HFFc6 (cell line): ENCODE results near the gene CHST5. TPM values are rescaled to one million over a fixed set of nuclear protein-coding genes. Genes with fewer than 3 reads are reported as not detected.

Source experiments
- DNase-seq: peaks from one replicate; pipeline ENCODE4 v3.0.0-alpha.2; 2018
- H3K27ac Mint-ChIP-seq: 2 replicates; pipeline ENCODE4 v1.8.0; 2020; ENCODE audit warnings: mild to moderate bottlenecking, mixed read lengths
- H3K27me3 Mint-ChIP-seq: 2 replicates; pipeline ENCODE4 v1.8.0; 2021; ENCODE audit warnings: mild to moderate bottlenecking, moderate library complexity, mixed read lengths; ENCODE audit not compliant: insufficient read depth
- H3K36me3 Mint-ChIP-seq: 2 replicates; pipeline ENCODE4 v1.8.0; 2021; ENCODE audit warnings: low read depth, mixed read lengths
- H3K4me1 Mint-ChIP-seq: 2 replicates; pipeline ENCODE4 v1.8.0; 2020; ENCODE audit warnings: low read depth, mixed read lengths
- H3K4me3 Mint-ChIP-seq: 2 replicates; pipeline ENCODE4 v1.8.0; 2020; ENCODE audit warnings: mild to moderate bottlenecking, moderate library complexity, mixed read lengths
- H3K9me3 Mint-ChIP-seq: 2 replicates; pipeline ENCODE4 v1.8.0; 2020; ENCODE audit warnings: mild to moderate bottlenecking, mixed read lengths
- total RNA-seq, 6 experiments: library from RNA; stranded (reverse); fragmentation: NEBNext Ultra II Directional; extraction: Animal tissue kit (Norgen Biotek cat#: 25700); gene quantifications; 2 replicates in 1 of 6; 3 replicates in 5 of 6; pipeline ENCODE4 v1.2.3, GENCODE V29; 2021
- TF ChIP-seq, protein P1 (sequence below): fragments of 200-600 bp; sonication (generic); IDR thresholded peaks from 2 replicates; pipeline ENCODE4 v1.5.0; 2021; ENCODE audit warnings: antibody characterized with exemption, mild to moderate bottlenecking

CHST5 gene
- total RNA-seq, 6 experiments from 2014 or later: not detected

DNA sequence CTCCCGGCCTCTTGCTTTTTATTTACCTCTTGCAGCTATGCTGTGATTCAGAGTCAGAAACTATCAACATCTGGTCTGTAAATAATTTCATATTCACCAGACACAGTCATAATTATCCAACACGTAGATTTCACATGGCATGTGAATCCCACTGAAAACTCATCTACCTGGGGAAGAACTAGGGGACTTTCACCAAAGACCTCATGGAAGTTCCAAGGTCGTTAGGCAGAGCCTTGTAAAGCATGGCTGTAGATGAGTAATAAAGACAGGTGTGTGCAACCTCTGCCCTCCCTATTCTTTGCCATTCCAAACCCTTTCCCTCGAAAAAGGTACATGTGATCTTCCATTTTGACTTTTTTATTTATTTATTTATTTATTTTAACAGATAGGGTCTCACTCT is 1.9 kb upstream of the CHST5 start:
- TF ChIP-seq, protein P1, sequence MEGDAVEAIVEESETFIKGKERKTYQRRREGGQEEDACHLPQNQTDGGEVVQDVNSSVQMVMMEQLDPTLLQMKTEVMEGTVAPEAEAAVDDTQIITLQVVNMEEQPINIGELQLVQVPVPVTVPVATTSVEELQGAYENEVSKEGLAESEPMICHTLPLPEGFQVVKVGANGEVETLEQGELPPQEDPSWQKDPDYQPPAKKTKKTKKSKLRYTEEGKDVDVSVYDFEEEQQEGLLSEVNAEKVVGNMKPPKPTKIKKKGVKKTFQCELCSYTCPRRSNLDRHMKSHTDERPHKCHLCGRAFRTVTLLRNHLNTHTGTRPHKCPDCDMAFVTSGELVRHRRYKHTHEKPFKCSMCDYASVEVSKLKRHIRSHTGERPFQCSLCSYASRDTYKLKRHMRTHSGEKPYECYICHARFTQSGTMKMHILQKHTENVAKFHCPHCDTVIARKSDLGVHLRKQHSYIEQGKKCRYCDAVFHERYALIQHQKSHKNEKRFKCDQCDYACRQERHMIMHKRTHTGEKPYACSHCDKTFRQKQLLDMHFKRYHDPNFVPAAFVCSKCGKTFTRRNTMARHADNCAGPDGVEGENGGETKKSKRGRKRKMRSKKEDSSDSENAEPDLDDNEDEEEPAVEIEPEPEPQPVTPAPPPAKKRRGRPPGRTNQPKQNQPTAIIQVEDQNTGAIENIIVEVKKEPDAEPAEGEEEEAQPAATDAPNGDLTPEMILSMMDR: no peak

DNA sequence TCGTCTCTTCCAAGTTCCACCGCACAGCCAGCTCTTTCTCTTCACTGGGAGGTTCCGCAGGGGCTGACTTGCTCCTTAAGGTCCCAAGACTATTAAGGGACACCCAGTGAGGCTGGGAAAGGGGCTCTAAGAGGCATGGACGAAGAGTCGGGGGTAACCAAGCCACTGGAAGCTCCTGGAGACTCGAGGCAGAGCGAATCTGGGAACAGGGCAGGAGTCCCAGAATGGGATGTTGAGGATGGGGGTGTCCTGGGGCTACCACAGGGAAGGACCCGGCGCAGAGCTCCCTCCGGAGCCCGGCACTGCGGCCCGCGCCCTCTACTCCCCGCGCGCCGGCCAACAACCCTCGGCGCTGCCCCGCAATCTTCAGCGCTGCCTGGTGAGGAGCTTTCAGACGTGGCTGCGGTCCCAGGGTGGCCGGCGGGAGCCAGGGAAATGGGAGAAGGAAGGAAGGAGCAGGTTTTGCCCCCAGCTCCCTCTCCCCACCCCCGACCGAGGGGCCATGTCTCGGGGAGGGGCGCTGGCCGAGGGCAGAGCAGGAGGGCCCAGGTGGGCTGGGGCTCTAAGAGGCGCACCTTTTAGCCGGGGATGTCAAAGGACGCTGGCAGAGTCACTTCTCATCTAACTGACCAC is 581 bp downstream of the CHST5 start:
- H3K4me3 Mint-ChIP-seq: no peak overlapping the region
- TF ChIP-seq, protein P1: no peak
- H3K27me3 Mint-ChIP-seq: peaks cover 13% of the 10 kb centered on the region
- DNase-seq: no peak
- H3K9me3 Mint-ChIP-seq: no peaks in the 10 kb centered on the region
- no peak overlapping the region for H3K27ac Mint-ChIP-seq
- H3K4me1 Mint-ChIP-seq: no peaks in the 10 kb centered on the region
- H3K36me3 Mint-ChIP-seq: no peaks in the 10 kb centered on the region

More for the DNA sequence above, 1.9 kb upstream of the CHST5 start:
- Mint-ChIP-seq H3K4me1 (no peaks in the 10 kb centered on the region), H3K36me3 (no peaks in the 10 kb centered on the region), H3K27me3 (peaks cover 5% of the 10 kb centered on the region), H3K27ac (no peak overlapping the region), H3K4me3 (no peak overlapping the region), H3K9me3 (no peaks in the 10 kb centered on the region)
- DNase-seq: no peak

DNA sequence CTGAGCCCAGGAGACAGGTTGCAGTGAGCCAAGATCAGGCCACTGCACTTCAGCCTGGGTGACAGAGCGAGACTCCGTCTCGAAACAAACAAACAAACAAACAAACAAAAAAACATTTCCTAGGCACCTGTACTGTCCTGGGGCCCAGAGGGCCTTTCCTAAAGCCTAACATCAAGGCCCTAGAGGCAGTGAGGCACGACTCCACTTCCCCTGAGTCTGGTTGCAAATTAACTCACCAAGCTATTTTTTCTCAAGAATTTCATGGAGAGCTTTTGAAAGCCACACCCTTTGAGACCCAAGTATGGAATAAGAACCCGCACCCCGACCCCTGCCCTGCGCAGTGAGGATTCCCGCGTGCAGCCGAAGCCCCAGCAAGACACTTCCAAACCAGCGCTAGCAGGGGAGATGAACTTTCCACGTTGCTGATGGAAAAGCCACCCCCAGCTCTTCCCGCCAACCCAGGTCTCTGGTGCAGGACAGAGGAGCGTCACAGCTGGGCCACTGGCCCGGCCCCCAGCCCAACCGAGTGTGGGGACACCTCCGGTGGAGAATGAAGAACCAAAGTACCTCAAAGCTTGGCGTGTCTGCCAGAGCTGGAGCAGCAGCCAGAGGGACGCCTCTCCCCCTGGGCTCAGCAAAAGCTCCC is 1.2 kb downstream of the CHST5 start:
- H3K27me3 Mint-ChIP-seq: peaks cover 13% of the 10 kb centered on the region
- DNase-seq: no peak
- no peaks in the 10 kb centered on the region for H3K4me1 Mint-ChIP-seq
- H3K27ac Mint-ChIP-seq: no peak overlapping the region
- H3K4me3 Mint-ChIP-seq: no peak overlapping the region
- no peaks in the 10 kb centered on the region for H3K9me3 Mint-ChIP-seq
- no peaks in the 10 kb centered on the region for H3K36me3 Mint-ChIP-seq
- TF ChIP-seq, protein P1: no peak

DNA sequence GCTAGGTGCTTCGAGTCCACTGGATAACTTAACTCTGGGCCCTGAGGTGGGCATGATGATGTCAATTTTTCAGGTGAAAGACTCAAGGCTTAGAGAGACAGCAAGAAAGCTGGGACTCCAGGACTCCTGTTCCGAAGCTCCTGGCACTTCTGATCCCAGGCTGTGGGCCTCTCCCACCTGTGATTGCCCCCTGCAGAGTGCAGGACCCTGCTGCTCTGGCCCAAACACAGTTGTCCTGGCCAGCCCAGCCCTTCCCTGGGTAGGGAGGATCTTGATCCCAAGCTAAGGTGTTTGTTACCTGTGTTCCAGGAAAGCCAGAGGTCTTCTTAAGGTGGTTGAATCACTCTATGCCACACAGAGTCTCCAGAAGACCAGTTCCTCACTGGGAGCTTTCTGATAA is 3.1 kb downstream of the CHST5 start:
- no peaks in the 10 kb centered on the region for H3K4me1 Mint-ChIP-seq
- H3K27ac Mint-ChIP-seq: no peak overlapping the region
- H3K27me3 Mint-ChIP-seq: peaks cover 13% of the 10 kb centered on the region
- DNase-seq: no peak
- TF ChIP-seq, protein P1: no peak
- no peak overlapping the region for H3K4me3 Mint-ChIP-seq
- no peaks in the 10 kb centered on the region for H3K9me3 Mint-ChIP-seq
- H3K36me3 Mint-ChIP-seq: no peaks in the 10 kb centered on the region

DNA sequence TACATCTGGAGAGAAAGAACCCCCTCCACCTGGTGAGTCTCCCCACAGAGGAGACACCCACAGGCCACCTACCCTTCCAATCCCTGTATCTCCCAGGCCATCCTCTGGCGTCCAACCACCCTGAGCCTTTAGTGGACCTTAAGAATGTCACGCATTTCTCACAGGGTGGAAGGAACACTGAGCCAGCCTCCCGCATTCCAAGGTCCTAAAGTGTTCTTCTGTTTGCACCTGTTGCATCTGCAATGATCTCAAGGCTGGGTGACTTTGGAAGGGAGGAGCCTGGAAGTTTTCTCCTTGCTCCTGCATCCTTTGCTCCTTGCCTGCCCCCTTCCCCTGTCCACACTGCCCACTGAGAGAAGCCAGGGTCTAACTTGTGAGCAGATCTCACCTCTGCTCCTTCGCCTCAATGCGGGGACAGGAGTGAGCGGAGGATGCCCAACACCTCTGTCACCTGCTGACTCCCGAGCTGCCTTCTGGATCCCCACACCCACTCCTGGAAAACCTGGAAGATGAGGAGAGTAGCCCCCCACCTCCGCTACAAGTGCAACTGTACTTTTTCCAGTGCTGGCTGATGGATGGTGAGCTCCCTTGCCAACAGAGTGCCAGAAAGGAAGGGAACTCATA is 3.7 kb downstream of the CHST5 start:
- no peak for DNase-seq
- H3K4me3 Mint-ChIP-seq: no peak overlapping the region
- TF ChIP-seq, protein P1: no peak
- H3K36me3 Mint-ChIP-seq: no peaks in the 10 kb centered on the region
- no peak overlapping the region for H3K27ac Mint-ChIP-seq
- H3K9me3 Mint-ChIP-seq: no peaks in the 10 kb centered on the region
- no peaks in the 10 kb centered on the region for H3K4me1 Mint-ChIP-seq
- H3K27me3 Mint-ChIP-seq: peaks cover 13% of the 10 kb centered on the region
